GM21515 (cell line): ENCODE measurements around the gene MED9.

Experiments used
- ATAC-seq: cut with Tn5 transposase; IDR thresholded peaks from one replicate; pipeline ENCODE4 v1.9.1; 2021; ENCODE audit not compliant: unreplicated experiment

The MED9 gene

DNA sequence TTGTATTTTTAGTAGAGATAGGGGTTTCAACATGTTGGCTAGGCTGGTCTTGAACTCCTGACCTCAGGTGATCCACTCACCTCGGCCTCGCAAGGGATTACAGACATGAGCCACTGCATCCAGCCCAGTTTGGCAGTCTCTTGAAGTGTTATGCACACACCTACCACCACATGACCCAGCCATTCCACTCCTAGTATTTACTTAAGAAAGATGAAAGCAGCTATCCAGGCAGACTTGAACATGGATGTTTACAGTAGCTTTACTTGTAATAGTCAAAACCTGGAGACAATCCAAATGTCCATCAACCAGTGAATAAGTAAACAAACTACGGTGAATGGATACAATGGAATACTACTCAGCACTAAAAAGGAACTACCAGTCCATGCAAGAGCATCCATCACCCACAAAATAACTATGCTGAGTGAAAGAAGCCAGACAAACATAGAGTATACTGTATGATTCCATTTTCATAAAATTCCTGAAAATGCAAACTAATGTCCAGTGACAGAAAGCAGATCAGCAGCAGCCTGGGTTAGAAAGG, 57.2 kb downstream of the MED9 start:
- no peak for ATAC-seq

DNA sequence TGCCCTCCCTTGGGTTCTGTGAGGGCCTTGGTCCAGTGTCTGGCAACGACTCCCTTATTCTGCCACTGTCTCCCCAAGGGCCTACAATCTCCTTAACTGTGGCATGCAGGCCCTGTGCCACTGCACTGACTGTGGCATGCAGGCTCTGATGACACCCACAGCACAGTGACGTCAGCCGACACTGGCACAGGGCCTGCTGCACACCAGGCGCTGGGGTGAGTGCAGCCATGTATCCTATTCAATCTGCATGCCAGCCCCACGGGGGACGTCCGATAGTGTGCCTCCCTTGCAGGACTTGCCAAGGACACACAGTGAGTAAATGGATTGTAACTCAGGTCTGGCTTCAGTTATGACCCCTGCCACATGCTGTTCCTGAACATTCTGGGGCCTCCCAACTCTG, 59.2 kb downstream of the MED9 start:
- no peak for ATAC-seq

DNA sequence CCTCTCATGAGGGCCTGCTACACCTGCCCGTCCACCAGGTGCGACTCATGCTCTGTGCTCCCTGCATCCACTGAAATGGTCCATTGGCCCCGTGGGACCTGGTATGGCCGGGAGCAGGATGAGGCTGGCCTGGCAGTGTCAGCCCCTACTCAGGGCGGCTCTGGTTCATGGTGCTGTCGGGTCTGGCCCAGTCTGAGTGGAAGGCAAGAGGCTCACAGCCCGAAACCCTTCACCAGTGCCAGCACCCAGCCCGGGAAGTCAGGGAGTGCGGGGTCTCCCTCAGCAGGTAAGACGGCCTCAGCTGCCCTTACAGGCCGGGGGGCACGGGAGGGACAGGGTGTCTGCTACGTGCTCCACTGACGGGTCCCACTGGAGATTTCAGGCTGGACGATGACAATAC, 59.9 kb downstream of the MED9 start:
- no peak for ATAC-seq

DNA sequence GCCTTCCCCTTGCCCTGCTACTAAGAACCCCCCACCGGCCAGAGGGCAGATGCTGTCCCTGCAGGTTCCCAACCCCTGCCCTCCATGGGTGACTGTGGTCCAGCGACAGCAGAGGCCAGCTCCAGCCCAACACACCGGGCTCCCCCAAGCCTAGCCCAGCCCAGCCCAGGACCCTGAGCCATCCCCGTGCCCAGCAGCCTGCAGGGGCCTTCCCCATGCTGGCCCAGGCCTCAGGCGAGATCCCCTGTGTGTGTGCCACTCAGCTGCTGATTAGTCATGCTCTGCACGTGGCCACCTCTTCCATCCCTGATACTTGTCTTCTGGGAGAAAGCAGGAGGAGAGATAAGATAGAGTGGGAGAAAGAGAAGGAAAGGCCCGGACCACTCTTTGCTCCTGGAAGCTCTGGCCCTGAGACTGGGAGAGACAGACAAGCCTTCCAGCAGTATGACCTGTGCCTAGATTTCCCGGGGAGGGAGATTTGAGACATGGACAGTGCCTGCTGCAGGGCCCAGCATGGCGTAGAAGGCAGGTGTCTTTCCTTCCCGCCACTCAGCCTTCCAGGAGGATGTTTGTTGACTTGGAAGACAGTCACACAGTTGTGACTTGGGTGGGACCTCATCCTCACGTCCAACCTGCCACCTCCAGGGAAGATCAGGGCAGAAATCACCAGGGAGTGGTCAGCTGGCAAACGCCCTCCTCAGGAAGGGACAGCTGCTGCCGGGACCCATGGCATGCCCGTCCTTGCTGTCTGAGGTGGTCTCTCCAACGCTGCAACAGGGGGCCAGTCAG, 60.7 kb downstream of the MED9 start:
- no peak for ATAC-seq

DNA sequence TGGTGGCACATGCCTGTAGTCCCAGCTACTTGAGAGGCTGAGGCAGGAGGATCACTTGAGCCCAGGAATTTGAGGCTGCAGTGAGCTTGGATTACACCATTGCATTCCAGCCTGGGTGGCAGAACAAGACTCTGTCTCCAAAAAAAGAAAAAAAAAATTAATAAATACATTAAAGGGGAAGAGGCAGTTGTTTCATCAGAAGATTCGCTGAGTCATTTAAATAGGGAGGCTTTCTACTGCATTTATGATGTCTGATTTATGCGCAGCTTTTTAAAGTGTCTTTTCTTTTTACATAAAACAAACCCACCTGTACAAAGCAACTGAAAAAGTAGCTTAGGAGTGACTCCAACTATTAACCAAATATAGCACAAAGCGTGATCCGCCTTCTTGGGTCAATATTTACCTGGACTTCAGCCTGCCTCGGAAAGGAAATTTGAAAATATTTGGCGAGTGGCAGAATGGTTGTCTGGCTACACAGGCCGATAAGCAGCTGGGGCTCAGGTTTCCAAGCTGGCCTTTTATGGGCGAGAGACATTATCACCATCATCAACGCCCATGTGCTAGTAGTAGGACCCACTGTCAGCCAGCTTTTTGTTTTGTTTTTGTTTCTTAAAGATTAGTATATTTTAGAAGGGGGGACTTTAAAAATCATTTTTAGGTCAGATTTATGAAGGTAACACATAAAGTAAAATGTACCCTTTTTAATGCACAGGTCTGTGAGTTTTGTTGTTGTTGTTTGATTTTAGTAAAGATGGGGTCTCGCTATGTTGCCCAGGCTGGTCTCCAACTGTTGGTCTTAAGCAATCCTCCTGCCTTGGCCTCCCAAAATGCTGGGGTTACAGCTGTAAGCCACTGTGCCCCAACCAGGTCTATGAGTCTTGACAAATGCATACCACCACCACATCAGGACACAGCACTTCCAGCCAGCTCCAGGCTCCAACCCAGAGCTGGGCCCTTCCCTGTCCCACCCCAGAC, 61.9 kb downstream of the MED9 start:
- no peak for ATAC-seq

DNA sequence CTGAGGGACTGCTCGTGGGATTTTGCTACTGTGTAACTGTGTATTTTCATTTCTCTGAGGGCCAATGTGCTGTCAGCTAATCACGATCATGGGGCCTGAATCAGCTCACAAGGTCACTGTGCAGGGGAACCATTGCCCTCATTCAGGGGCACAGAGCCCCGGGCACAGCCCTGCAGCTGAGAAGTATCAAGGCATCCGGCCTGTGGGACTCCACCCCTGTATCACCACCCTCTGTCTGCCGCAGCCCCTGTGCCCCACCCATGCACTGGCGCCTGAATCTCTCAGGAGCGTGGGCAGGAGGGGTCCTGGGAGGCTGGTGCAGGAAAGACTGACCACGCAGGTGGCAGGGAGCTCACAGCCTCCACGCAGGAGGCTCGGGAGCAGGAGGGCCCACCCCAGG, 62.8 kb downstream of the MED9 start:
- ATAC-seq = no peak

DNA sequence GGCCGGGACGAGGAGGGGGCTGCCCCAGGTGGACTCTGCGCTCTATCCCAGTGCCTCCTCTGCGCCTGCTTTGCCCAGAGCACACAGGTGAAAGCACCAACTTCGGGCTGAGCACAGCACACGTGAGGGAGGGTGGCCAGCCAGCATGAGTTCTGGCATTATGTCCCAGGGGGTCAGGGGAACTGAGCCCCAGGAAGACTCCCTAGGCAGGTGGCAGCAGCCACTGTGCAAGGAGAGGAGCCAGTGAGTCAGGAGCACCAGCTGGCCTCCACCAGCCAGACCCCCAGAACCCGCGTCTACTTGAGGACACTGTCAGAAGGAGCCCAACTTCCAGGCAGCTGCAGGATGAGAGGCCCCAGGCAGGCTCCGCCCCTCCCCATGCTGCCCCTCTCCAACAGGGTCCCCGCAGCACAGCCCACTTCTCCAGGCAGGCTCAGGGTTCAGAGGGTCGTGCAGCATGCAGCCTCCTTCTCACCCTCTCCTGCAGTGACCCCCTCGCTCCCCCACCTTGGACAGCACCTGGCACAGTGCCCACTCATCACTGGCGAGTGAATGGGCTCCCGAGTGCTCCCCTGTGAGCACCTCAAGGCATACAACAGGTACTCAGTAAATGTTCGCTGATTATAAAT, 63.6 kb downstream of the MED9 start:
- no peak for ATAC-seq

DNA sequence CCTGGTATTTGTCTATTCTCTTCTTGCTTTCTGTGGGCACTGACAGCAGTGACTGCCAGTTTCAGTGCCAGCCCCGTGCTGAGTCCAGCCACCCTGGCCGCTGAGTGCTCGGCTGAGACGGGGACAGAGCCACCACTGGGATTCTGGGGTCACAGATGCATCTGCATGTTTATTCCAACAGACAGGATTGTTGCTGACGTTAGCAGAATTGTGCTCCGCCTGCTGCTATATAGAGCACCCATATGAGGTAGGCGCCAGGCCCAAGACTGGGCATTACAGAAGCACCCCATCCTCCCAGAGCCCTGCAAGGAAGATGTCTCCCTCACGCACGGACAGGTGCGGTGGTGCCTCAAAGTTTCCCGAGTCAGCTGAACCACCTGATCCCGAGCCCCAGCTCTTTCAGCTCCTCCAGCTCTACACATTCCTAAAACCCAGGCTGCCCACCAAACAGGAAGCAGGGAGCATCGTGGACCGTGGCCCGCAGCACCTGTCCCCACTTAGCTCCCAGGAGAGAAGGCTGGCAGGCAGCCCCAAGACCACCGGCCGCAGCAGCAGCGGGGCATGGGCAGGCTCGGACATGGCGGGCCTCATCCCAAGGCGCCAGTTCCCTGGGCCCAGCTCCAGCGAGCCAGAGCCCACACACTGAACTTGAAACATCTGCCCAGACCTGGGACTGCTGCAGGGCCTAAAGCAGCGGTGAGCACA, 64.3 kb downstream of the MED9 start:
- no peak for ATAC-seq

DNA sequence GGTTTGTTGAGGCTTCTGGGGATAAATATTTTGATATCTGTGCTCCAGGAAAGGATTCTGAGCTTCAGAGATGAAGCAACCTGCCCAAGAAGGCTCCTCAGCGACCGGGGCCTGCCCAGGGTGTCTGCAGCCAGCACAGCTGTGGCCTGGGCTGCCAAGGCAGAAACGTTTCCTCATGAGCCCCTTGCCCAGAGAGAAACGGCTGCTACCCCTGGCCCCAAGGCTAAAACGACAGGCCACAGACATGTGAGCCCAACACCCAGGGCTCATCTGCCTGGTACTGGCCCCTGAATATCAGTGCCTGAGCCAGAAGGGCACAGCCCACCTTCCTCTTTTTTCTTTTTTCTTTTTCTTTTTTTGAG, 64.8 kb downstream of the MED9 start:
- no peak for ATAC-seq
